GM12878 (cell line): ENCODE results near the gene COL8A2. TPM values are rescaled to one million over a fixed set of nuclear protein-coding genes. Genes with fewer than 3 reads are reported as not detected.

Source experiments
- ATAC-seq: fragments of 200-7000 bp; cut with Tn5 transposase; 3 replicates; pipeline ENCODE4 v1.9.1; 2020; ENCODE audit warnings: mild to moderate bottlenecking, moderate library complexity
- BruUV-seq: library from RNA; stranded (reverse); fragments of 400-500 nt; replicated peaks from 2 replicates; lab custom pipeline; 2021; lab: Mats Ljungman, UMichigan
- CTCF ChIA-PET: fragments of 300-600 bp; sonication (Branson Sonifier 250); formaldehyde crosslinking; extraction: SDS; loops from one replicate; lab custom pipeline; 2021; ENCODE audit warnings: inconsistent platforms; lab: Yijun Ruan, JAX
- POLR2A ChIA-PET: fragments of 350-600 bp; formaldehyde crosslinking; extraction: SDS; loops from one replicate; lab custom pipeline; 2021; ENCODE audit warnings: inconsistent platforms; lab: Charles Lee
- RAD21 ChIA-PET: fragments of 300-600 bp; sonication (Branson Sonifier 250); formaldehyde crosslinking; loops from one replicate; lab custom pipeline; 2023; ENCODE audit warnings: antibody characterized with exemption; ENCODE audit not compliant: unreplicated experiment; lab: Charles Lee
- SMC1A ChIA-PET: fragments of 300-600 bp; sonication (Branson Sonifier 250); formaldehyde crosslinking; loops from one replicate; lab custom pipeline; 2023; ENCODE audit not compliant: unreplicated experiment, uncharacterized antibody; lab: Charles Lee
- DNase-seq: peaks from one replicate; pipeline ENCODE4 v3.0.0-alpha.2; 2011; ENCODE audit warnings: low read depth, low spot score
- FAIRE-seq: peaks from 3 replicates; lab custom pipeline; 2011; peaks lifted over from hg19 to GRCh38; lab: Jason Lieb, UNC
- H2AFZ ChIP-seq: 2 replicates; pipeline ENCODE4 v1.6.0; 2011; ENCODE audit warnings: low read depth, low read length, control low read depth; ENCODE audit not compliant: control insufficient read depth
- H3K27ac ChIP-seq: 2 replicates; pipeline ENCODE4 v1.5.1; 2011; ENCODE audit warnings: control low read depth; ENCODE audit not compliant: control insufficient read depth, insufficient read depth
- H3K27me3 ChIP-seq, 2 experiments: replicated peaks in 1 of 2; 2 replicates each; pipeline versions ENCODE4 v1.6.0 to v1.6.1; 2011; ENCODE audit warnings: low read length in 1 of 2; ENCODE audit not compliant: control insufficient read depth in 2 of 2, insufficient read depth in 2 of 2
- H3K36me3 ChIP-seq, 2 experiments: 2 replicates each; pipeline ENCODE4 v1.5.1; 2011; ENCODE audit warnings: low read length in 1 of 2; ENCODE audit not compliant: control insufficient read depth in 2 of 2, insufficient read depth in 2 of 2
- H3K4me1 ChIP-seq: 2 replicates; pipeline ENCODE4 v1.6.1; 2011; ENCODE audit warnings: mild to moderate bottlenecking, low read length, moderate library complexity, mixed read lengths; ENCODE audit not compliant: control insufficient read depth, insufficient read depth
- H3K4me2 ChIP-seq: 2 replicates; pipeline ENCODE4 v1.6.0; 2011; ENCODE audit warnings: control low read depth; ENCODE audit not compliant: control insufficient read depth, insufficient read depth
- H3K4me3 ChIP-seq: fragments of 200-600 bp; sonication (generic); 2 replicates; pipeline ENCODE4 v1.5.1; 2016
- H3K79me2 ChIP-seq: 2 replicates; pipeline ENCODE4 v1.6.0; 2011; ENCODE audit warnings: low read length; ENCODE audit not compliant: control insufficient read depth, insufficient read depth
- H3K9ac ChIP-seq: 2 replicates; pipeline ENCODE4 v1.8.0; 2011; ENCODE audit warnings: low read length, control low read depth, mixed read lengths; ENCODE audit not compliant: control insufficient read depth, insufficient read depth
- H3K9me3 ChIP-seq: replicated peaks from 3 replicates; pipeline ENCODE4 v1.5.1; 2011; ENCODE audit warnings: mild to moderate bottlenecking, low read length; ENCODE audit not compliant: control insufficient read depth, insufficient read depth
- H4K20me1 ChIP-seq: 2 replicates; pipeline ENCODE4 v1.6.0; 2011; ENCODE audit not compliant: control insufficient read depth, insufficient read depth
- ATF3 ChIP-seq: IDR thresholded peaks from 2 replicates; pipeline ENCODE4 v1.6.1; 2011; ENCODE audit warnings: low read depth, mild to moderate bottlenecking, low read length, moderate library complexity, borderline replicate concordance; ENCODE audit errors: extremely low read depth
- BMI1 ChIP-seq: fragments of 450-650 bp; IDR thresholded peaks from 2 replicates; pipeline ENCODE4 v1.6.1; 2016; ENCODE audit warnings: mild to moderate bottlenecking, moderate library complexity, borderline replicate concordance
- CBFB ChIP-seq: IDR thresholded peaks from 2 replicates; pipeline ENCODE4 v1.6.1; 2016; ENCODE audit warnings: antibody characterized with exemption, low read depth
- DPF2 ChIP-seq: fragments of 450-650 bp; IDR thresholded peaks from 2 replicates; pipeline ENCODE4 v1.6.1; 2017; ENCODE audit warnings: mild to moderate bottlenecking
- E2F4 ChIP-seq: IDR thresholded peaks from 2 replicates; pipeline ENCODE4 v1.6.1; 2012; ENCODE audit warnings: low read depth, low read length, improper control_type of control experiment
- EGR1 ChIP-seq, 2 experiments: IDR thresholded peaks; 1 replicate in 1 of 2; 2 replicates in 1 of 2; pipeline ENCODE4 v1.6.1; 2011 to 2012; ENCODE audit warnings: low read depth in 2 of 2, low read length in 2 of 2, borderline replicate concordance in 1 of 2, mild to moderate bottlenecking in 1 of 2, moderate library complexity in 1 of 2
- ESRRA ChIP-seq: IDR thresholded peaks from 2 replicates; pipeline ENCODE4 v1.6.1; 2012; ENCODE audit warnings: mild to moderate bottlenecking, low read length, improper control_type of control experiment
- FOXM1 ChIP-seq: IDR thresholded peaks from 2 replicates; pipeline ENCODE4 v1.6.1; 2012; ENCODE audit warnings: low read depth, mild to moderate bottlenecking, inconsistent platforms, low read length, moderate library complexity
- HDGF ChIP-seq: fragments of 450-650 bp; IDR thresholded peaks from 2 replicates; pipeline ENCODE4 v1.6.1; 2016; ENCODE audit warnings: antibody characterized with exemption
- IKZF1 ChIP-seq: fragments of 450-650 bp; conservative IDR thresholded peaks from 2 replicates; pipeline ENCODE4 v1.6.1; 2017; ENCODE audit warnings: antibody characterized with exemption, mild to moderate bottlenecking
- JUNB ChIP-seq: IDR thresholded peaks from 2 replicates; pipeline ENCODE4 v1.6.1; 2016; ENCODE audit warnings: antibody characterized with exemption, mild to moderate bottlenecking
- MEF2B ChIP-seq: fragments of 450-650 bp; IDR thresholded peaks from 2 replicates; pipeline ENCODE4 v1.6.1; 2018; ENCODE audit warnings: mild to moderate bottlenecking, moderate library complexity; ENCODE audit not compliant: partially characterized antibody, poor library complexity, severe bottlenecking
- POLR2A ChIP-seq: IDR thresholded peaks from 2 replicates; pipeline ENCODE4 v1.6.1; 2011; ENCODE audit warnings: low read depth, mild to moderate bottlenecking, low read length
- RFX5 ChIP-seq: IDR thresholded peaks from 2 replicates; pipeline ENCODE4 v1.6.1; 2011; ENCODE audit warnings: low read depth, low read length, improper control_type of control experiment
- SMAD5 ChIP-seq: IDR thresholded peaks from 2 replicates; pipeline ENCODE4 v1.6.1; 2016; ENCODE audit warnings: antibody characterized with exemption, low read depth
- SUZ12 ChIP-seq: fragments of 200-600 bp; sonication (generic); IDR thresholded peaks from one replicate; pipeline ENCODE4 v1.6.1; 2018; ENCODE audit warnings: antibody characterized with exemption, mild to moderate bottlenecking; ENCODE audit not compliant: unreplicated experiment
- TCF7 ChIP-seq: IDR thresholded peaks from 2 replicates; pipeline ENCODE4 v1.6.1; 2014; ENCODE audit warnings: antibody characterized with exemption, borderline replicate concordance
- YBX1 ChIP-seq: fragments of 450-650 bp; IDR thresholded peaks from 2 replicates; pipeline ENCODE4 v1.6.1; 2016; ENCODE audit warnings: antibody characterized with exemption
- YY1 ChIP-seq: IDR thresholded peaks from 2 replicates; pipeline ENCODE4 v1.6.1; 2011; ENCODE audit warnings: low read depth, mild to moderate bottlenecking, low read length
- WGBS: methylation state at CpG from one replicate; pipeline ENCODE4 v1.1.6; 2016; ENCODE audit warnings: low lambda C conversion rate; ENCODE audit not compliant: insufficient replicate concordance, insufficient coverage; ENCODE audit errors: missing lambda C conversion rate; 5-methylcytosine and 5-hydroxymethylcytosine counted together
- in situ Hi-C: fragments of 300-500 bp; cut with MboI; formaldehyde crosslinking; loops from 9 replicates; pipeline ENCODE4 v1.14.3; 2018; ENCODE audit warnings: mixed read lengths
- intact Hi-C: fragments of 100-400 bp; cut with micrococcal nuclease; formaldehyde crosslinking; loops from one replicate; pipeline ENCODE4 v1.14.2; 2022; ENCODE audit not compliant: unreplicated experiment
- polyA plus RNA-seq, 11 experiments: library from polyadenylated mRNA; depleted of rRNA in 4 of 11; unstranded in 6 of 11; stranded (reverse) in 5 of 11; fragments of >200 nt; fragmentation: Nextera tagmentation in 4 of 11; fragmentation: Illumina TruSeq in 1 of 11; extraction: Ambion mirVana in 4 of 11; extraction: Trizol in 1 of 11; gene quantifications; 1 replicate in 1 of 11; 2 replicates in 10 of 11; pipeline versions ENCODE4 v1.2.1 to v1.2.3, GENCODE V29; 2011 to 2016; ENCODE audit warnings: inconsistent platforms in 2 of 11, missing spikeins in 2 of 11, low read depth in 1 of 11
- total RNA-seq, 4 experiments: library from RNA; depleted of rRNA in 3 of 4; stranded (reverse); fragments of >200 nt in 3 of 4; fragmentation: Illumina TruSeq in 1 of 4; extraction: Trizol in 1 of 4; gene quantifications; 2 replicates each; pipeline versions ENCODE4 v1.2.1 to v1.2.3, GENCODE V29; 2013 to 2021

Gene COL8A2
- total and polyA plus RNA-seq, 10 of the 15 experiments (the other 5 are each of a cell fraction or from before 2014, with no cell fraction given) = 0.01 TPM; not detected in 9

- no peak for DNase-seq
- in situ Hi-C loops = no loop called here
- Histone ChIP-seq H2AFZ (no peak overlapping the region), H3K4me1 (peaks cover 11% of the 10 kb centered on the region), H3K36me3 (no peaks in the 10 kb centered on the region), H3K79me2 (no peaks in the 10 kb centered on the region), H3K27me3 (peaks cover 4 to 11% of the 10 kb centered on the region in 2 experiments; a peak in 3 of 4 replicates), H3K4me2 (no peak overlapping the region), H3K9me3 (no peaks in the 10 kb centered on the region), H3K4me3 (no peak overlapping the region), H3K27ac (no peak overlapping the region), H3K9ac (no peak overlapping the region), H4K20me1 (no peaks in the 10 kb centered on the region; the same call in 1 of the 2 replicates)
- ChIA-PET RAD21 (no interaction called here), POLR2A (no interaction called here), CTCF (no interaction called here), SMC1A (no interaction called here)
- FAIRE-seq = no peak
- ATAC-seq = no peak
- intact Hi-C loops = no loop called here
- no peak for TF ChIP-seq E2F4
- whole genome bisulfite sequencing = 73% methylated on average over 25 of the region's 42 CpGs
- no TSS peak for BruUV-seq
Observed at GRCh38 chr1:36124404-36125128, 456 bp downstream of the COL8A2 start.

- no peaks in the 10 kb centered on the region for H3K79me2 ChIP-seq
- no TSS peak for BruUV-seq
- peak; percentile 84 for ATAC-seq
- no peaks in the 10 kb centered on the region for H3K36me3 ChIP-seq
- ChIA-PET CTCF (no interaction called here), RAD21 (no interaction called here), POLR2A (no interaction called here), SMC1A (no interaction called here)
- peak; percentile 33 for DNase-seq
- FAIRE-seq = peak; percentile 78
- H3K9me3 ChIP-seq = no peaks in the 10 kb centered on the region
- no peak overlapping the region for H3K27ac ChIP-seq
- H2AFZ ChIP-seq = peak overlapping the region; percentile 44
- H3K4me2 ChIP-seq = peak overlapping the region; percentile 54
- WGBS = under 1% methylated on average over 8 of the region's 8 CpGs
- intact Hi-C loops = no loop called here
- 0 out of 2 replicates have a peak overlapping the region, but pooled peaks have one; percentile 29 for H3K4me3 ChIP-seq
- in situ Hi-C loops = no loop called here
- H3K9ac ChIP-seq = no peak overlapping the region
- H4K20me1 ChIP-seq = no peaks in the 10 kb centered on the region; the same call in 1 of the 2 replicates
- H3K4me1 ChIP-seq = peaks cover 11% of the 10 kb centered on the region
- peaks cover 4 to 11% of the 10 kb centered on the region in 2 experiments; a peak in 3 of 4 replicates for H3K27me3 ChIP-seq
- TF ChIP-seq CBFB (no peak), ESRRA (no peak), MEF2B (peak; percentile 25), HDGF (peak; percentile 41; the same call in 1 of the 2 replicates), EGR1 (IDR thresholded peaks at IDR 0.05; ENCODE audit: borderline replicate concordance in 1 of 2, low read depth in 2 of 2, low read length in 2 of 2) (no peak), BMI1 (no peak), RFX5 (no peak), TCF7 (no peak), JUNB (no peak), DPF2 (no peak), YBX1 (no peak), SMAD5 (no peak), IKZF1 (peak; percentile 60), YY1 (no peak), POLR2A (no peak), SUZ12 (no peak), FOXM1 (no peak), ATF3 (no peak)
Observed at GRCh38 chr1:36123356-36123755, 1.7 kb downstream of the COL8A2 start.
